Nephron progenitor cell (in vitro differentiated cells): ENCODE data around the gene ATP13A4.

ENCODE experiments used
- DNase-seq: peaks from one replicate; pipeline ENCODE4 v3.0.0; 2021
- H3K27ac Mint-ChIP-seq: 2 replicates; pipeline ENCODE4 v1.8.0; 2021; ENCODE audit warnings: mild to moderate bottlenecking, moderate library complexity, mixed read lengths
- H3K27me3 Mint-ChIP-seq: 2 replicates; pipeline ENCODE4 v1.8.0; 2021; ENCODE audit warnings: mild to moderate bottlenecking, low read depth, mixed read lengths; ENCODE audit not compliant: poor library complexity
- H3K36me3 Mint-ChIP-seq: 2 replicates; pipeline ENCODE4 v1.8.0; 2021; ENCODE audit warnings: low read depth, mixed read lengths
- H3K4me1 Mint-ChIP-seq: 2 replicates; pipeline ENCODE4 v1.8.0; 2021; ENCODE audit warnings: mixed read lengths
- H3K4me3 Mint-ChIP-seq: 2 replicates; pipeline ENCODE4 v1.8.0; 2021; ENCODE audit warnings: mild to moderate bottlenecking, moderate library complexity, mixed read lengths
- H3K9me3 Mint-ChIP-seq: 2 replicates; pipeline ENCODE4 v1.8.0; 2021; ENCODE audit warnings: mild to moderate bottlenecking, moderate library complexity, mixed read lengths
- TF ChIP-seq, protein P1 (sequence below): fragments of 200-600 bp; sonication (generic); IDR thresholded peaks from 2 replicates; pipeline ENCODE4 v1.5.0; 2021; ENCODE audit warnings: antibody characterized with exemption

Gene ATP13A4

DNA sequence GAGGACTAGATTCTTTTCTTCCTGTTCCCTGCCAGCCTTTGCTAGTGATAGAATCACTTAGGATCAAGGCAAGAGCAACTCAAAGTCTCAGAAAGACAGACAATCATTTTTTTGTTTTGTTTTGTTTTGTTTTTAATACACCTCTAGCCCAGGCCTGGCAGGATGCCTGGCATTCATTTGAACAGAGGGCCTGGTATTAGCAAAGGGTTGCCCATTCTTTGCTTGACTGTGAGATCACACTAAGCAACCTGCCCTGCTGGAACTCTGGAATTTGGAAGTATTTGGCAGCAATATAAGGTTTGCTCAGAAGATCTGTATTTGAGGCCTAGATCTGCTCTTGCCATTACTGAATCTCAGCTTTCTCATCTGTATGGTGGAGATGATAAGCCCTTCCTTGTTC lies 154.4 kb downstream of the ATP13A4 start:
- Mint-ChIP-seq H3K9me3 (no peaks in the 10 kb centered on the region), H3K36me3 (no peaks in the 10 kb centered on the region), H3K27me3 (no peaks in the 10 kb centered on the region), H3K4me3 (no peak overlapping the region), H3K4me1 (no peaks in the 10 kb centered on the region), H3K27ac (no peak overlapping the region)
- TF ChIP-seq, protein P1, sequence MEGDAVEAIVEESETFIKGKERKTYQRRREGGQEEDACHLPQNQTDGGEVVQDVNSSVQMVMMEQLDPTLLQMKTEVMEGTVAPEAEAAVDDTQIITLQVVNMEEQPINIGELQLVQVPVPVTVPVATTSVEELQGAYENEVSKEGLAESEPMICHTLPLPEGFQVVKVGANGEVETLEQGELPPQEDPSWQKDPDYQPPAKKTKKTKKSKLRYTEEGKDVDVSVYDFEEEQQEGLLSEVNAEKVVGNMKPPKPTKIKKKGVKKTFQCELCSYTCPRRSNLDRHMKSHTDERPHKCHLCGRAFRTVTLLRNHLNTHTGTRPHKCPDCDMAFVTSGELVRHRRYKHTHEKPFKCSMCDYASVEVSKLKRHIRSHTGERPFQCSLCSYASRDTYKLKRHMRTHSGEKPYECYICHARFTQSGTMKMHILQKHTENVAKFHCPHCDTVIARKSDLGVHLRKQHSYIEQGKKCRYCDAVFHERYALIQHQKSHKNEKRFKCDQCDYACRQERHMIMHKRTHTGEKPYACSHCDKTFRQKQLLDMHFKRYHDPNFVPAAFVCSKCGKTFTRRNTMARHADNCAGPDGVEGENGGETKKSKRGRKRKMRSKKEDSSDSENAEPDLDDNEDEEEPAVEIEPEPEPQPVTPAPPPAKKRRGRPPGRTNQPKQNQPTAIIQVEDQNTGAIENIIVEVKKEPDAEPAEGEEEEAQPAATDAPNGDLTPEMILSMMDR, result no peak
- DNase-seq, result no peak

DNA sequence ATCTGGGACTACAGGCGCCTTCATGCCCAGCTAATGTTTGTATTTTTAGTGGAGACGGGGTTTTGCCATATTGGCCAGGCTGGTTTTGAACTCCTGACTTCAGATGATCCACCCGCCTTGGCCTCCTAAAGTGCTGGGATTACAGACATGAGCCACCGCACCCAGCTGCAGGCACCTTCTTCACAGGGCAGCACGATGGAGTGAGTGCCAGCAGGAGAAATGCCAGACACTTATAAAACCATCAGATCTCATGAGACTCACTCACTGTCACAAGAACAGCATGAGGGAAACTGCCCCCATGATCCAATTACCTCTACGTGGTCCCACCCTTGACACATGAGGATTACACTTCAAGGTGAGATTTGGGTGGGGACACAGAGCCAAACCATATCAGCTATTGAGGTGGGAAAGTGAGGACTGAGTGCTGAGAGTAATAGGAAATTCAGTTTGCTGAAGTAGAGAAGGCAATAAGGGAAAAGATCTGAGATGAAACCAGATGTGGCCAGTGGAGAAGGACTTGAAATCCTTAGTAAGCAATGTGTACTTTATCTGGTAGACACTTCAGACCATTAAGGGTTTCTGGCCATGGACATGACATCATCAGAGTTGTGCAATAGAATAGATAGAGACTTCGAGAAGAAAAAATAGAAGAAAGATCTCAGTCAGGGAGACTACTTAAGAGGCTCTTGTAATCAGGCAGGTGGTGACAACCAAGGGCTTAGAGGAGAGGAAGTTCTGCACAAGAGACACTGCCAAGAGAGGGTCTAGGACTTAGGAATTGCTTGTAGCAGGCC lies 158.0 kb downstream of the ATP13A4 start:
- Mint-ChIP-seq H3K9me3 (no peaks in the 10 kb centered on the region), H3K27ac (no peak overlapping the region), H3K27me3 (no peaks in the 10 kb centered on the region), H3K36me3 (no peaks in the 10 kb centered on the region), H3K4me1 (no peaks in the 10 kb centered on the region), H3K4me3 (no peak overlapping the region)
- TF ChIP-seq, protein P1, result no peak
- DNase-seq, result no peak

DNA sequence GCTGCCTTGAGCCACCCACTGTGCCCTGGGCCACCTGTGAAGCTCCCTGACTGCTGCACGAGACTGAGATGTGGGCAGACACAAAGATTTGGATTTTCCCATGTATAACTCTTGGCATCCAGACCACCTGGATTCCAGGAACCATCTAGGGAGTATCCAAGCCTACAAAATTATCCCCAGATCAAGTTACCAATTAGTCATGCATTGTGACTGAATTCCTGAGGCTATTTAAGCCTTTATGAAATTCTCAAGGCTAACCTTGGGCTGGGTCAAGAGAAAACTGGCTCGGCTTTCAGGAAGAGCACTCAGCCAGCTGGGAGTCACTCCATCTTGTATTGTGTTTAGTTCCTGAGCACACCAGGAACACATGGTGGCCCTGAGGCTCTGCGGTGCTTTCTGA lies 162.8 kb downstream of the ATP13A4 start:
- no peak overlapping the region for H3K4me3 Mint-ChIP-seq
- H3K27ac Mint-ChIP-seq, result no peak overlapping the region
- H3K27me3 Mint-ChIP-seq, result no peaks in the 10 kb centered on the region

DNA sequence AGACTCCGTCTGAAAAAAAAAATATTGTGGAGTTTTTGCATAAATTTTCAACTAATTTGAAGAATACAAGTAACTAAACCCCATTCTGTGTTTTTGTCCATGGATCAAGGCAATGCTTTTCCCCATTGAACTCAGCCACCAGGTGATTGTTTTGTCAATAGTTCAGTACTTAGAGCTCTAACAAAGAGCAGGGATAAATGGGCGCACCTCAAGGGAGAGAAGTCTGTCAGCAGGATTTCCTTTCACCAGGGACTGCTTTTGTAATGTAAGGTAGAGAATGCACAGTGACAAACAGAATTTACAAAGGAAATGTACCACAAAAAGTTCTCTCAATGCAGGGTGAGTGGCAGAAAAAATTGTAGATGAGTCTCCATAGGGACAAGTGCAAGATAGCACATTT lies 165.4 kb downstream of the ATP13A4 start:
- Mint-ChIP-seq H3K4me3 (no peak overlapping the region), H3K27me3 (no peaks in the 10 kb centered on the region), H3K4me1 (no peaks in the 10 kb centered on the region), H3K9me3 (no peaks in the 10 kb centered on the region), H3K36me3 (no peaks in the 10 kb centered on the region), H3K27ac (no peak overlapping the region)
- DNase-seq, result no peak
- TF ChIP-seq, protein P1, result no peak

More for the DNA sequence above, 162.8 kb downstream of the ATP13A4 start:
- TF ChIP-seq, protein P1, result no peak
- Mint-ChIP-seq H3K4me1 (no peaks in the 10 kb centered on the region), H3K9me3 (no peaks in the 10 kb centered on the region), H3K36me3 (no peaks in the 10 kb centered on the region)
- no peak for DNase-seq

DNA sequence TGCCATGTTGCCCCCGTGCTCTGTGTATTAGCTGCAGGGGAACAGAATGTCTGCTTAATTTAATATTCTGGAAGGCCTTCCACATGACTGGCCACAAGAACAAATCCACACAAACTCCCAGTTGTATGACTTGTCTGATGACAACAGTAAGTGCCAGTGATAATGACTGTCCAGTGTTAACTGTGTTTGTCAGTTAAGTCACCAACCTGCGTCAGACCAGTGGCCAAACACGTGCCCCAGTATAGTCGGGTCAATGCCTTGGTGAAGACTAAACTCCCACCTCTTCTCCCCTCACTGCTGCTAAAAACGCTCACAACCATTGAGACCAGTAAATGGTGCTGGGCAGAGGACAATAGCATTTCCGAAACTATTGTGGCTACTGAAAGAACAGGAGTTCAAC lies 166.3 kb downstream of the ATP13A4 start:
- no peak overlapping the region for H3K4me3 Mint-ChIP-seq
- H3K9me3 Mint-ChIP-seq, result no peaks in the 10 kb centered on the region
- TF ChIP-seq, protein P1, result no peak
- no peaks in the 10 kb centered on the region for H3K27me3 Mint-ChIP-seq
- no peak for DNase-seq
- H3K4me1 Mint-ChIP-seq, result no peaks in the 10 kb centered on the region
- no peaks in the 10 kb centered on the region for H3K36me3 Mint-ChIP-seq
- no peak overlapping the region for H3K27ac Mint-ChIP-seq

DNA sequence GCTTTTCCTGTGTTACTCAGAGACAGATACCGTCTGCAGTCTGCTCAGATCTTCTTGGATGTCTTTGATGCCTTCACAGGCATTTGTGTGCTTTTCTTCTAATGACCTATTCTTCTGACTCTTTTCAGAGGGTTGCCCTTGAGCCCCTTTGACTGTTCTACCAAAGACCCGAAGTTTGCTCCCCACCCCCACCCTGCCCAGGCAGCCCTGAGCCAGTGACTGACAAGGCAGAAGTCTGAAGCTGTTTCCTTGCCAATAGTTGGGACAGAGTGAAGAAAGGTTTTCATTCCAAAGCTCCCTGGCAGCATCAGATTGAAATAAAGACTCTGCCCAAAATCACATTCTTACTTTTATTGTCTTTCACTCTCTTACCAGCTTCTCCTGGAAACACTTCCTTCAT lies 167.1 kb downstream of the ATP13A4 start:
- no peak for DNase-seq
- Mint-ChIP-seq H3K4me1 (no peaks in the 10 kb centered on the region), H3K9me3 (no peaks in the 10 kb centered on the region), H3K27me3 (no peaks in the 10 kb centered on the region), H3K36me3 (no peaks in the 10 kb centered on the region), H3K4me3 (no peak overlapping the region), H3K27ac (no peak overlapping the region)
- TF ChIP-seq, protein P1, result no peak
